Transverse colon (tissue), 4 donors: ENCODE data around the gene LACTBL1.

Experiments
- EP300 ChIP-seq: sonication (generic); formaldehyde crosslinking; IDR thresholded peaks from one replicate; pipeline ENCODE4 v1.6.1; 2017; ENCODE audit warnings: antibody characterized with exemption, low read depth
- POLR2A ChIP-seq: fragments of 450-650 bp; IDR thresholded peaks from one replicate; pipeline ENCODE4 v1.6.1; 2016; ENCODE audit warnings: antibody characterized with exemption, mild to moderate bottlenecking, moderate library complexity
- POLR2AphosphoS5 ChIP-seq, 3 donors: sonication (generic); formaldehyde crosslinking; IDR thresholded peaks; one replicate each; pipeline ENCODE4 v1.6.1; 2016; ENCODE audit warnings: antibody characterized with exemption in 3 of 3
- TF ChIP-seq, protein P1 (sequence below), 5 experiments: fragments of 200-600 bp in 3 of 5; fragments of 450-650 bp in 2 of 5; sonication (generic) in 3 of 5; IDR thresholded peaks; 1 replicate in 2 of 5; 2 replicates in 3 of 5; pipeline ENCODE4 v1.5.1; 2016 to 2017; ENCODE audit warnings: antibody characterized with exemption in 5 of 5, inconsistent platforms in 3 of 5, mild to moderate bottlenecking in 2 of 5, moderate library complexity in 1 of 5

DNA sequence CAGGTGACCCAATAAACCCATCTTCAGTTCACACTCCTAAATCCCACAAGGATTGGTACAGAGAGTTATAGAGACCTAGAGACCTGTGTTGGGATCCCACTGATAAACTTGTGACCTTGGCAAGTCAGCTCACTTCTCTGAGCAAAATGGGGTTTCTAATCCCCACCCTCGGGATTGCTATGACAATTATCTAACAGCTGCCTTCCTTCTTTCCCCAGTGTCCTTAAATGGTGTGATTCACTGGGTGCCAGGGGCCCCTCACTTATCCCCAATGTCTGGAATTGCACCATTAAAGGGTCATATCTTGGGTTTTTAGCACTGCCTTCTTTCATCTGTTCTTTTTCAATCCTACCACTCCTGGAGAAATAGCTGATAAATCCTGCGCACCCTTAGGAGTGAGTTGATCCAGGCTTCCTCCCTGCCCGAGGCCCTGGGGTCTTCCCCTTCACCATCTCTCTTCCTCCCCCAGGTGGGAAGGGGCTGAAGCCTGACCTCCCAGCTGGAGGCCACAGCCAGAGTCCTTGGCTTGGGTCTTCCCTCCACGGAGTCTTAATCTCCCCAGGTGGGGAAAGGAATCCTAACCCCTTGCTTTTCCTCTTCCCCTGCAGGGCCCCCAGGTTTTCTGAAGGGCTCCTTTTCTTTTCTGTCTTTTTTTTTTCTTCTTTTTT lies 39.7 kb downstream of the LACTBL1 start:
- TF ChIP-seq, protein P1, sequence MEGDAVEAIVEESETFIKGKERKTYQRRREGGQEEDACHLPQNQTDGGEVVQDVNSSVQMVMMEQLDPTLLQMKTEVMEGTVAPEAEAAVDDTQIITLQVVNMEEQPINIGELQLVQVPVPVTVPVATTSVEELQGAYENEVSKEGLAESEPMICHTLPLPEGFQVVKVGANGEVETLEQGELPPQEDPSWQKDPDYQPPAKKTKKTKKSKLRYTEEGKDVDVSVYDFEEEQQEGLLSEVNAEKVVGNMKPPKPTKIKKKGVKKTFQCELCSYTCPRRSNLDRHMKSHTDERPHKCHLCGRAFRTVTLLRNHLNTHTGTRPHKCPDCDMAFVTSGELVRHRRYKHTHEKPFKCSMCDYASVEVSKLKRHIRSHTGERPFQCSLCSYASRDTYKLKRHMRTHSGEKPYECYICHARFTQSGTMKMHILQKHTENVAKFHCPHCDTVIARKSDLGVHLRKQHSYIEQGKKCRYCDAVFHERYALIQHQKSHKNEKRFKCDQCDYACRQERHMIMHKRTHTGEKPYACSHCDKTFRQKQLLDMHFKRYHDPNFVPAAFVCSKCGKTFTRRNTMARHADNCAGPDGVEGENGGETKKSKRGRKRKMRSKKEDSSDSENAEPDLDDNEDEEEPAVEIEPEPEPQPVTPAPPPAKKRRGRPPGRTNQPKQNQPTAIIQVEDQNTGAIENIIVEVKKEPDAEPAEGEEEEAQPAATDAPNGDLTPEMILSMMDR (IDR thresholded peaks at IDR 0.05): no peak
- TF ChIP-seq POLR2AphosphoS5 (IDR thresholded peaks at IDR 0.05): no peak
- no peak for TF ChIP-seq POLR2A
- TF ChIP-seq EP300: no peak
